Measurements from ENCODE around the gene NFE2L2. TPM values are rescaled to one million over a fixed set of nuclear protein-coding genes. Genes with fewer than 3 reads are reported as not detected.
A peak's percentile ranks its signal among the peaks of the same experiment; 100 is the strongest.

The NFE2L2 gene
- total and polyA plus RNA-seq, 2 donors (not counting 3 experiments of a cell fraction or from before 2014, with no cell fraction given): 57.1 to 66.2 TPM

DNA sequence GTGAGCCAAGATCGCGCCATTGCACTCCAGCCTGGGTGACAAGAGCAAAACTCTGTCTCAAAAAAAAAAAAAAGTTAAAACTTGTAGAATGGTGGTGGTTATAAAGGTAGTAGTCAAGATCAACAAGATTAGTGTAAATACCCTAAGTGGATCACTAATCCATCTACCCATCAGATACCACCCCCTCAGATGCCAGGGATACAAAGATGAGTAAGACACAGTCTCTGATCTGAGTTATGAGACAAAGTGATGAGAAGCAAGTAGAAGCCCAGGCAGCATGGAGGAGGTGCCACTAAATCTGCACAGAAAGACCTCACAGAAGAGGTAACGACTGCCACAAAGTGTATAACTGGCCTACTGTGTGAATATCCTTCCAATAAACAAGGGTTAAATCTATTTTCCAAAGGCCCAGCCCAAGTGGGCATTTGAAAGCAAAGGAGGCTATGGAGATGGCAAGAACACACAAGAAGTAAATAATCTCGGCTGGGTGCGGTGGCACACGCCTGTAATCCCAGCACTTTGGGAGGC, 20.2 kb downstream of the NFE2L2 start:
- peaks cover 65% of the 10 kb centered on the region for H3K4me1 ChIP-seq (ENCODE audit: control insufficient read depth, extremely low read depth, insufficient read depth, low read length)
- peaks cover 93% of the 10 kb centered on the region for H3K79me2 ChIP-seq (ENCODE audit: control insufficient read depth, insufficient read depth, low read length)
- DNase-seq (ENCODE audit: low read depth, low spot score) (no peak), FAIRE-seq (no peak)
- no peaks in the 10 kb centered on the region for H3K27me3 ChIP-seq (ENCODE audit: control insufficient read depth in 2 of 2, insufficient read depth in 2 of 2, low read length in 2 of 2)
- no peaks in the 10 kb centered on the region for H4K20me1 ChIP-seq (replicated peaks; ENCODE audit: control insufficient read depth, extremely low read depth, insufficient read depth, low read length)
- no peak overlapping the region for H3K4me2 ChIP-seq (ENCODE audit: insufficient read depth, low read length)
- H2AFZ ChIP-seq (ENCODE audit: low read depth, low read length): no peak overlapping the region
- dilution Hi-C loops (cut with MboI; ENCODE audit: extremely low pct_ligation_motif_present, low sequenced_read_pairs) (no loop called here), intact Hi-C loops (cut with micrococcal nuclease) (loop anchor here (5.0 kb wide), 1 partner anchor 153 kb away; no protein-coding TSS in a partner anchor)
- H3K9me3 ChIP-seq (replicated peaks; ENCODE audit: control insufficient read depth, insufficient read depth, low read length): no peaks in the 10 kb centered on the region
- no peaks in the 10 kb centered on the region for H3K36me3 ChIP-seq (ENCODE audit: control insufficient read depth in 2 of 2, extremely low read depth in 1 of 2, insufficient read depth in 2 of 2, low read length in 2 of 2)
- POLR2A ChIA-PET: interaction anchor here (1.0 kb wide), 1 partner anchor 11 kb away, joined by 3 read pairs; no protein-coding TSS in a partner anchor
- BruUV-seq (replicated peaks): no TSS peak
- no peak overlapping the region for H3K9ac ChIP-seq (replicated peaks; ENCODE audit: extremely low read depth, insufficient read depth, low read length)
- H3K4me3 ChIP-seq (replicated peaks in 1 of 3; ENCODE audit: insufficient read depth in 1 of 3, low read depth in 1 of 3, low read length in 3 of 3): no peak overlapping the region
- CTCF ChIA-PET: interaction anchor here (0.6 to 2.6 kb wide), 8 partner anchors 10 to 79 kb away, joined by 3 to 20 read pairs (median 6); partner anchors contain the start of gene NFE2L2
- TF ChIP-seq FOS (IDR thresholded peaks at IDR 0.05; ENCODE audit: borderline replicate concordance, insufficient read depth, low read length) (no peak), EZH2 (IDR thresholded peaks at IDR 0.05; ENCODE audit: borderline replicate concordance, low read depth, low read length, severe bottlenecking) (no peak)
- H3K27ac ChIP-seq (ENCODE audit: insufficient read depth, low read depth, low read length): peak overlapping the region; percentile 56
- H3K9me1 ChIP-seq (replicated peaks; ENCODE audit: control insufficient read depth, extremely low read depth, insufficient read depth, low read length): no peaks in the 10 kb centered on the region

DNA sequence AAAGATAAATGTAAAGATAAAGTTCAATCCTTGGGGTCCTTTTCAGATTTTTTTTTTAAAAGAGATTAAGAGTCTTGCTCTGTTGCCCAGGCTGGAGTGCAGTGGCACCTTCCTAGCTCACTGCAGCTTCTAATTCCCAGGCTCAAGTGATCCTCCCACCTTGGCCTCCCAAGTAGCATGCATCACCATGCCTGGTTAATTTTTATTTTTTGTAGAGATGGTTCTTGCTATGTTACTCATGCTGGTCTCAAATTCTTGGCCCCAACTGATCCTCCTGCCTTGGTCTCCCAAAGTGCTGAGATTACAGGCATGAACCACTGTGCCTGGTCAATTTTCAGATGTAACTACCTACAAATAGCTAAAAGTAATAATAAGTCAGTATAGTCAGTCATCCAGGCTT, 21.1 kb downstream of the NFE2L2 start:
- DNase-seq (ENCODE audit: low read depth, low spot score): no peak
- CTCF ChIA-PET: interaction anchor here (1.0 to 1.7 kb wide), 4 partner anchors 11 to 78 kb away, joined by 3 to 9 read pairs (median 3); no protein-coding TSS in a partner anchor
- no peaks in the 10 kb centered on the region for H3K9me1 ChIP-seq (replicated peaks; ENCODE audit: control insufficient read depth, extremely low read depth, insufficient read depth, low read length)
- POLR2A ChIA-PET: no interaction called here
- H4K20me1 ChIP-seq (replicated peaks; ENCODE audit: control insufficient read depth, extremely low read depth, insufficient read depth, low read length): no peaks in the 10 kb centered on the region
- no peak overlapping the region for H2AFZ ChIP-seq (ENCODE audit: low read depth, low read length)
- H3K27ac ChIP-seq (ENCODE audit: insufficient read depth, low read depth, low read length): peak overlapping the region; percentile 99
- FAIRE-seq: no peak
- H3K4me3 ChIP-seq (replicated peaks in 1 of 3; ENCODE audit: insufficient read depth in 1 of 3, low read depth in 1 of 3, low read length in 3 of 3): no peak overlapping the region
- H3K9ac ChIP-seq (replicated peaks; ENCODE audit: extremely low read depth, insufficient read depth, low read length): peak overlapping the region; percentile 91
- peak overlapping the region; percentile 98 for H3K4me2 ChIP-seq (ENCODE audit: insufficient read depth, low read length)
- intact Hi-C loops (cut with micrococcal nuclease): loop anchor here (5.0 kb wide), 1 partner anchor 154 kb away; no protein-coding TSS in a partner anchor
- no peaks in the 10 kb centered on the region for H3K9me3 ChIP-seq (replicated peaks; ENCODE audit: control insufficient read depth, insufficient read depth, low read length)
- no peak for TF ChIP-seq JUN (IDR thresholded peaks at IDR 0.05; ENCODE audit: borderline replicate concordance, insufficient read depth, insufficient read length, low read depth)
- no peak for TF ChIP-seq EZH2 (IDR thresholded peaks at IDR 0.05; ENCODE audit: borderline replicate concordance, low read depth, low read length, severe bottlenecking)
- TF ChIP-seq POLR2AphosphoS5 (IDR thresholded peaks at IDR 0.05; ENCODE audit: insufficient read depth, low read depth, low read length): no peak
- no peak for TF ChIP-seq POLR2A (IDR thresholded peaks at IDR 0.05; ENCODE audit: low read depth, low read length)
- TF ChIP-seq GATA2 (IDR thresholded peaks at IDR 0.05; ENCODE audit: insufficient read depth, insufficient read length, low read depth, low read length): no peak
- TF ChIP-seq FOS (IDR thresholded peaks at IDR 0.05; ENCODE audit: borderline replicate concordance, insufficient read depth, low read length): no peak
- peaks cover 71% of the 10 kb centered on the region for H3K4me1 ChIP-seq (ENCODE audit: control insufficient read depth, extremely low read depth, insufficient read depth, low read length)
- BruUV-seq (replicated peaks): no TSS peak
- no peaks in the 10 kb centered on the region for H3K27me3 ChIP-seq (ENCODE audit: control insufficient read depth in 2 of 2, insufficient read depth in 2 of 2, low read length in 2 of 2)
- no peaks in the 10 kb centered on the region for H3K36me3 ChIP-seq (ENCODE audit: control insufficient read depth in 2 of 2, extremely low read depth in 1 of 2, insufficient read depth in 2 of 2, low read length in 2 of 2)
- dilution Hi-C loops (cut with MboI; ENCODE audit: extremely low pct_ligation_motif_present, low sequenced_read_pairs): no loop called here
- peaks cover 93% of the 10 kb centered on the region for H3K79me2 ChIP-seq (ENCODE audit: control insufficient read depth, insufficient read depth, low read length)
